HuH-7 (cell line): ENCODE measurements around the gene CLIP2.
"Not testable (repeated sequence)": the region's sequence is repeated elsewhere in the genome, so short reads cannot be mapped to it uniquely, and the experiment has no call there.

Experiments used
- DNase-seq: peaks from one replicate; pipeline ENCODE4 v3.0.0; 2011; ENCODE audit warnings: low spot score

The CLIP2 gene

GRCh38 chr7:74297516-74298233 is 8.5 kb downstream of the CLIP2 start:
- no peak for DNase-seq

GRCh38 chr7:74299401-74299800 is 10.2 kb downstream of the CLIP2 start:
- DNase-seq = no peak

- DNase-seq = no peak
Observed at GRCh38 chr7:74300926-74301325, 11.7 kb downstream of the CLIP2 start.

- no peak for DNase-seq
Observed at GRCh38 chr7:74302745-74303221, 13.6 kb downstream of the CLIP2 start.

GRCh38 chr7:74304550-74304949 is 15.3 kb downstream of the CLIP2 start:
- no peak for DNase-seq

GRCh38 chr7:74306004-74306729 is 17.0 kb downstream of the CLIP2 start:
- no peak for DNase-seq

GRCh38 chr7:74306730-74307469 is 17.7 kb downstream of the CLIP2 start:
- DNase-seq = no peak

- DNase-seq = no peak
Observed at GRCh38 chr7:74307738-74308505, 18.7 kb downstream of the CLIP2 start.

- no peak for DNase-seq
Observed at GRCh38 chr7:74309181-74309580, 20.0 kb downstream of the CLIP2 start.

- DNase-seq = no peak
Observed at GRCh38 chr7:74311305-74311744, 22.1 kb downstream of the CLIP2 start.

GRCh38 chr7:74312418-74313028 is 23.3 kb downstream of the CLIP2 start:
- no peak for DNase-seq

- DNase-seq = not testable (repeated sequence)
Observed at GRCh38 chr7:74315891-74316290, 26.7 kb downstream of the CLIP2 start.

GRCh38 chr7:74317146-74317782 is 28.1 kb downstream of the CLIP2 start:
- DNase-seq = no peak

- no peak for DNase-seq
Observed at GRCh38 chr7:74318043-74318442, 28.8 kb downstream of the CLIP2 start.

- no peak for DNase-seq
Observed at GRCh38 chr7:74320645-74321221, 31.5 kb downstream of the CLIP2 start.

GRCh38 chr7:74322892-74323291 is 33.7 kb downstream of the CLIP2 start:
- not testable (repeated sequence) for DNase-seq

- DNase-seq = no peak
Observed at GRCh38 chr7:74324531-74325209, 35.5 kb downstream of the CLIP2 start.

GRCh38 chr7:74325210-74325565 is 36.0 kb downstream of the CLIP2 start:
- DNase-seq = no peak

GRCh38 chr7:74329225-74329624 is 40.0 kb downstream of the CLIP2 start:
- DNase-seq = no peak
